DND-41 (cell line): ENCODE results near the gene RBM18.

ENCODE experiments used
- CTCF ChIP-seq: IDR thresholded peaks from 2 replicates; pipeline ENCODE4 v1.5.1; 2012; ENCODE audit warnings: borderline replicate concordance, low read length, moderate library complexity, mild to moderate bottlenecking; ENCODE audit not compliant: poor library complexity, severe bottlenecking; ENCODE audit errors: extremely low read depth
- EZH2 ChIP-seq: IDR thresholded peaks from 3 replicates; pipeline ENCODE4 v1.6.1; 2012; ENCODE audit warnings: borderline replicate concordance, low read depth, mild to moderate bottlenecking, moderate library complexity, low read length, inconsistent platforms; ENCODE audit not compliant: severe bottlenecking

- TF ChIP-seq EZH2 (no peak), CTCF (no peak)
Measured at GRCh38 chr9:122192914-122193525, 71.6 kb downstream of the RBM18 start.
